WTC11 (cell line): ENCODE measurements around the gene SUSD6. TPM values are rescaled to one million over a fixed set of nuclear protein-coding genes. Genes with fewer than 3 reads are reported as not detected.

Source experiments
- ATAC-seq: fragments of 200-7000 bp; cut with Tn5 transposase; 2 replicates; pipeline ENCODE4 v1.10.0; 2021; ENCODE audit warnings: mild to moderate bottlenecking, moderate library complexity
- CTCF ChIA-PET: fragments of 300-600 bp; sonication (Branson Sonifier 250); formaldehyde crosslinking; loops from one replicate; lab custom pipeline; 2021; ENCODE audit warnings: antibody characterized with exemption; lab: Charles Lee
- POLR2A ChIA-PET: fragments of 350-600 bp; sonication (Branson Sonifier 250); formaldehyde crosslinking; loops from one replicate; lab custom pipeline; 2021; ENCODE audit warnings: antibody characterized with exemption; lab: Charles Lee
- DNase-seq: peaks from one replicate; pipeline ENCODE4 v3.0.0; 2021; ENCODE audit warnings: low spot score
- H3K27ac Mint-ChIP-seq: 2 replicates; pipeline ENCODE4 v1.8.0; 2021; ENCODE audit warnings: mixed read lengths
- H3K27me3 Mint-ChIP-seq: 2 replicates; pipeline ENCODE4 v1.8.0; 2021; ENCODE audit warnings: low read depth, mild to moderate bottlenecking, moderate library complexity, mixed read lengths
- H3K36me3 Mint-ChIP-seq: 2 replicates; pipeline ENCODE4 v1.8.0; 2021; ENCODE audit warnings: mixed read lengths
- H3K4me1 Mint-ChIP-seq: 2 replicates; pipeline ENCODE4 v1.8.0; 2022; ENCODE audit warnings: mixed read lengths
- H3K4me3 Mint-ChIP-seq: 2 replicates; pipeline ENCODE4 v1.8.0; 2021; ENCODE audit warnings: mild to moderate bottlenecking, moderate library complexity, mixed read lengths
- H3K9me3 Mint-ChIP-seq: 2 replicates; pipeline ENCODE4 v1.8.0; 2021; ENCODE audit warnings: mixed read lengths
- ARID4B ChIP-seq: sonication (generic); formaldehyde crosslinking; IDR thresholded peaks from 2 replicates; pipeline ENCODE4 v1.8.0; 2023; ENCODE audit warnings: missing genetic modification reagents, mild to moderate bottlenecking, borderline replicate concordance
- ATF3 ChIP-seq: sonication (generic); formaldehyde crosslinking; conservative IDR thresholded peaks from 2 replicates; pipeline ENCODE4 v1.8.1; 2022; ENCODE audit warnings: mild to moderate bottlenecking, missing genetic modification reagents
- CBFB ChIP-seq: sonication (generic); formaldehyde crosslinking; IDR thresholded peaks from 2 replicates; pipeline ENCODE4 v1.8.1; 2022; ENCODE audit warnings: mild to moderate bottlenecking, low read depth, missing genetic modification reagents
- FOXJ3 ChIP-seq: sonication (generic); formaldehyde crosslinking; IDR thresholded peaks from 2 replicates; pipeline ENCODE4 v1.9.0; 2021; ENCODE audit warnings: missing genetic modification reagents, mild to moderate bottlenecking, borderline replicate concordance
- IRF1 ChIP-seq: sonication (generic); formaldehyde crosslinking; IDR thresholded peaks from 2 replicates; pipeline ENCODE4 v1.8.0; 2023; ENCODE audit warnings: missing genetic modification reagents
- IRF2 ChIP-seq: sonication (generic); formaldehyde crosslinking; IDR thresholded peaks from 2 replicates; pipeline ENCODE4 v1.8.0; 2022; ENCODE audit warnings: low read depth, missing genetic modification reagents, borderline replicate concordance
- JAZF1 ChIP-seq: fragments of 250-450 bp; sonication (Bioruptor Pico); IDR thresholded peaks from 2 replicates; pipeline ENCODE4 v1.9.0; 2021; ENCODE audit warnings: moderate library complexity, mild to moderate bottlenecking, inconsistent platforms
- JUN ChIP-seq: sonication (generic); formaldehyde crosslinking; IDR thresholded peaks from 2 replicates; pipeline ENCODE4 v1.8.0; 2023; ENCODE audit warnings: mild to moderate bottlenecking, missing genetic modification reagents
- KAT7 ChIP-seq: sonication (generic); formaldehyde crosslinking; IDR thresholded peaks from 2 replicates; pipeline ENCODE4 v1.8.1; 2023; ENCODE audit warnings: missing genetic modification reagents, mild to moderate bottlenecking, borderline replicate concordance
- MYBL2 ChIP-seq: sonication (generic); formaldehyde crosslinking; IDR thresholded peaks from 2 replicates; pipeline ENCODE4 v1.8.1; 2023; ENCODE audit warnings: mild to moderate bottlenecking, moderate library complexity, missing genetic modification reagents
- NFE2L1 ChIP-seq: sonication (generic); formaldehyde crosslinking; IDR thresholded peaks from 2 replicates; pipeline ENCODE4 v1.8.1; 2023; ENCODE audit warnings: missing genetic modification reagents
- NR3C1 ChIP-seq: sonication (generic); formaldehyde crosslinking; conservative IDR thresholded peaks from 2 replicates; pipeline ENCODE4 v1.8.1; 2023; ENCODE audit warnings: low read depth, mild to moderate bottlenecking, missing genetic modification reagents
- OVOL2 ChIP-seq: fragments of 250-450 bp; sonication (Bioruptor Pico); IDR thresholded peaks from 2 replicates; pipeline ENCODE4 v1.9.0; 2021; ENCODE audit warnings: mild to moderate bottlenecking, borderline replicate concordance
- PREB ChIP-seq: sonication (generic); formaldehyde crosslinking; IDR thresholded peaks from 2 replicates; pipeline ENCODE4 v1.8.1; 2022; ENCODE audit warnings: mild to moderate bottlenecking, missing genetic modification reagents, moderate library complexity, borderline replicate concordance
- RELA ChIP-seq: sonication (generic); formaldehyde crosslinking; IDR thresholded peaks from 2 replicates; pipeline ENCODE4 v1.8.1; 2022; ENCODE audit warnings: missing genetic modification reagents, mild to moderate bottlenecking, borderline replicate concordance
- SMAD4 ChIP-seq: sonication (generic); formaldehyde crosslinking; IDR thresholded peaks from 2 replicates; pipeline ENCODE4 v1.8.0; 2022; ENCODE audit warnings: mild to moderate bottlenecking, missing genetic modification reagents
- STAT6 ChIP-seq: sonication (generic); formaldehyde crosslinking; conservative IDR thresholded peaks from 2 replicates; pipeline ENCODE4 v1.8.1; 2023; ENCODE audit warnings: mild to moderate bottlenecking, low read depth, missing genetic modification reagents, moderate library complexity
- TP53 ChIP-seq: sonication (generic); formaldehyde crosslinking; IDR thresholded peaks from 2 replicates; pipeline ENCODE4 v1.8.1; 2023; ENCODE audit warnings: mild to moderate bottlenecking, missing genetic modification reagents
- ZBTB21 ChIP-seq: sonication (generic); formaldehyde crosslinking; IDR thresholded peaks from 2 replicates; pipeline ENCODE4 v1.8.1; 2023; ENCODE audit warnings: mild to moderate bottlenecking, missing genetic modification reagents, borderline replicate concordance
- ZBTB43 ChIP-seq: sonication (generic); formaldehyde crosslinking; IDR thresholded peaks from 2 replicates; pipeline ENCODE4 v1.8.1; 2023; ENCODE audit warnings: mild to moderate bottlenecking, missing genetic modification reagents
- ZNF138 ChIP-seq: sonication (generic); formaldehyde crosslinking; conservative IDR thresholded peaks from 2 replicates; pipeline ENCODE4 v1.8.1; 2022; ENCODE audit warnings: mild to moderate bottlenecking, moderate library complexity, missing genetic modification reagents
- ZNF263 ChIP-seq: sonication (generic); formaldehyde crosslinking; IDR thresholded peaks from 2 replicates; pipeline ENCODE4 v1.8.1; 2022; ENCODE audit warnings: low read depth, mild to moderate bottlenecking, moderate library complexity, missing genetic modification reagents
- ZNF423 ChIP-seq: fragments of 250-450 bp; sonication (Bioruptor Pico); IDR thresholded peaks from 2 replicates; pipeline ENCODE4 v2.1.2; 2022; ENCODE audit warnings: mild to moderate bottlenecking, moderate library complexity
- ZSCAN18 ChIP-seq: fragments of 250-450 bp; sonication (Bioruptor Pico); IDR thresholded peaks from 2 replicates; pipeline ENCODE4 v2.1.2; 2022; ENCODE audit warnings: mild to moderate bottlenecking, moderate library complexity
- total RNA-seq: library from RNA; stranded (reverse); gene quantifications from 3 replicates; pipeline ENCODE4 v1.2.3, GENCODE V29; 2021

SUSD6 gene
- total RNA-seq, 1 experiment from 2014 or later = 10.1 TPM

GRCh38 chr14:69619012-69619411 is 7.6 kb downstream of the SUSD6 start (continued):
- TF ChIP-seq ZNF138 (CRISPR knock-in tag) = no peak
- no peak for TF ChIP-seq ZBTB43
- no peak for TF ChIP-seq ZSCAN18 (CRISPR knock-in tag)
- TF ChIP-seq ZNF263 (CRISPR knock-in tag) = no peak
- TF ChIP-seq JUN (CRISPR knock-in tag) = no peak
- no peak for TF ChIP-seq NFE2L1 (CRISPR knock-in tag)
- TF ChIP-seq RELA (CRISPR knock-in tag) = no peak
- no peak for TF ChIP-seq JAZF1
- TF ChIP-seq ZNF423 (CRISPR knock-in tag) = no peak
- TF ChIP-seq PREB = no peak
- TF ChIP-seq CBFB (CRISPR knock-in tag) = no peak
- no peak for TF ChIP-seq MYBL2 (CRISPR knock-in tag)
- no peak for TF ChIP-seq SMAD4 (CRISPR knock-in tag)
- TF ChIP-seq, all 79 proteins: peak for 0

- peaks cover 27% of the 10 kb centered on the region for H3K4me1 Mint-ChIP-seq
Measured at GRCh38 chr14:69620211-69620611, 8.8 kb downstream of the SUSD6 start.

More at GRCh38 chr14:69620211-69620611, 8.8 kb downstream of the SUSD6 start:
- CTCF ChIA-PET = no interaction called here
- Mint-ChIP-seq H3K27ac (no peak overlapping the region), H3K4me3 (no peak overlapping the region), H3K9me3 (no peaks in the 10 kb centered on the region)
- ATAC-seq = no peak
- DNase-seq = no peak
- POLR2A ChIA-PET = no interaction called here
- no peak for TF ChIP-seq OVOL2
- TF ChIP-seq PREB = no peak
- no peak for TF ChIP-seq NR3C1 (CRISPR knock-in tag)
- no peak for TF ChIP-seq IRF2 (CRISPR knock-in tag)
- TF ChIP-seq TP53 (CRISPR knock-in tag) = no peak
- no peak for TF ChIP-seq FOXJ3 (CRISPR knock-in tag)
- no peak for TF ChIP-seq ATF3 (CRISPR knock-in tag)
- no peak for TF ChIP-seq KAT7 (CRISPR knock-in tag)
- TF ChIP-seq ARID4B = no peak
- no peak for TF ChIP-seq STAT6 (CRISPR knock-in tag)
- TF ChIP-seq IRF1 = no peak
- TF ChIP-seq MYBL2 (CRISPR knock-in tag) = no peak
- no peak for TF ChIP-seq ZBTB21 (CRISPR knock-in tag)
- TF ChIP-seq, all 79 proteins: peak for 0
- H3K27me3 Mint-ChIP-seq = no peaks in the 10 kb centered on the region
- H3K36me3 Mint-ChIP-seq = no peaks in the 10 kb centered on the region
